Measurements from ENCODE around the gene COBL. TPM values are rescaled to one million over a fixed set of nuclear protein-coding genes. Genes with fewer than 3 reads are reported as not detected.

COBL gene
- total and polyA plus RNA-seq, 3 experiments from 2014 or later, result not detected

- Mint-ChIP-seq H3K27ac (no peak overlapping the region), H3K36me3 (no peaks in the 10 kb centered on the region), H3K9me3 (peaks cover 0 to 5% (median 0%) of the 10 kb centered on the region in 5 donors), H3K4me3 (no peak overlapping the region), H3K4me1 (peaks cover 0 to 10% (median 3%) of the 10 kb centered on the region in 3 donors), H3K27me3 (peaks cover 37 to 38% of the 10 kb centered on the region in 2 donors)
- no peaks in the 10 kb centered on the region for H3K9me3 ChIP-seq (ENCODE audit: low read length)
- POLR2A ChIA-PET, result no interaction called here
- no peaks in the 10 kb centered on the region for H3K36me3 ChIP-seq (ENCODE audit: insufficient read depth, low read length)
- no peak for DNase-seq
- H3K27me3 ChIP-seq (ENCODE audit: insufficient read depth, low read length, poor library complexity, severe bottlenecking), result no peaks in the 10 kb centered on the region
- H3K27ac ChIP-seq (ENCODE audit: low read depth, low read length), result no peak overlapping the region
- H3K4me3 ChIP-seq (ENCODE audit: low read length), result no peak overlapping the region
- H3K4me1 ChIP-seq (ENCODE audit: insufficient read depth, low read length), result no peaks in the 10 kb centered on the region
- CTCF ChIA-PET, result no interaction called here
Measured at GRCh38 chr7:51318886-51319579, 2.4 kb upstream of the COBL start.

DNA sequence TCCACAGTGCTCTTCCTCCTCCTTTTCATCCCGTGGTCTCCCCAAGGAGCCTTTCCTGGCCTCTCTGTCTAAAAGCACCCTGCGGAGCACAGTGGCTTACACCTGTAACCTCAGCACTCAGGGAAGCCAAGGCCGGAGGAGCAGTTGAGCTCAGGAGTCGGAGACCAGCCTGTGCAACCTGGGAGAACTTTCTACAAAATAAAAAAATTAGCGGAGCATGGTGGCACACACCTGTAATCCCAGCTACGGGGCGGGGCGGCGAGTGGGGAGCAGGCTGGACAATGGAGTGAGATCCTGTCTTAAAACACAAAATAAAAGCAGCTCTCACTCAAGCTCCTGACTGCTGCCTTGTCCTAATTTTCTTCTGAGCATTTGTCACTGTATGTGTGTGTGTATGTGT, 1.4 kb upstream of the COBL start:
- Histone ChIP-seq H3K27ac (ENCODE audit: low read depth, low read length) (no peak overlapping the region), H3K4me3 (ENCODE audit: low read length) (no peak overlapping the region), H3K4me1 (ENCODE audit: insufficient read depth, low read length) (no peaks in the 10 kb centered on the region), H3K27me3 (ENCODE audit: insufficient read depth, low read length, poor library complexity, severe bottlenecking) (no peaks in the 10 kb centered on the region), H3K9me3 (ENCODE audit: low read length) (no peaks in the 10 kb centered on the region), H3K36me3 (ENCODE audit: insufficient read depth, low read length) (no peaks in the 10 kb centered on the region)
- ChIA-PET CTCF (no interaction called here), POLR2A (no interaction called here)
- DNase-seq, result no peak
- no peaks in the 10 kb centered on the region for H3K36me3 Mint-ChIP-seq
- H3K27ac Mint-ChIP-seq, result no peak overlapping the region
- H3K27me3 Mint-ChIP-seq, result peaks cover 39 to 43% of the 10 kb centered on the region in 2 donors
- H3K4me1 Mint-ChIP-seq, result peaks cover 0 to 10% (median 3%) of the 10 kb centered on the region in 3 donors
- H3K4me3 Mint-ChIP-seq, result no peak overlapping the region
- peaks cover 0 to 5% (median 0%) of the 10 kb centered on the region in 5 donors for H3K9me3 Mint-ChIP-seq

- peaks cover 0 to 10% (median 3%) of the 10 kb centered on the region in 3 donors for H3K4me1 Mint-ChIP-seq
- peaks cover 41 to 43% of the 10 kb centered on the region in 2 donors for H3K27me3 Mint-ChIP-seq
- peak overlapping the region in 1 of 7 donors; percentile 15 for H3K4me3 Mint-ChIP-seq
Measured at GRCh38 chr7:51317582-51317910, 937 bp upstream of the COBL start.

DNA sequence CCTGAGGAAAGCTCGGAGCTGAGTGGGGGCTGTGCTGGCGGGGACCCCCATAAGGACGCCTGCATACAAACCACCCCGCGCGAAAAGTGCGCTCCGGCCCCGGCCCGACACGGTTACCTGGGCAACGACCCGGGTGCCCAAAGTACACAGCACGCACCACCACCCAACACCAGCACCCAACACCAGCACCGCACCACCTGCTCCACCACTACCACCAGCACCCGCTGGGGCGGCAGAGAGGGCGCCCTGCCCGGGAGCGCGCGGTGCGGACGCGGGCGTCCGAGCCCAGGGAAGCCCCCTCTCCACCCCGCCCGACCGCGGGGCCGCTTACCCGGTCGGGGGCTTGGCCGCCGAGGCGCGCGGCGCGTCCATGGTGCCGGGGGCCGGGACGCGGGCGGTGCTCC, 345 bp downstream of the COBL start:
- no peaks in the 10 kb centered on the region for H3K9me3 ChIP-seq (ENCODE audit: low read length)
- Mint-ChIP-seq H3K36me3 (no peaks in the 10 kb centered on the region), H3K4me3 (no peak overlapping the region), H3K4me1 (peaks cover 0 to 10% (median 3%) of the 10 kb centered on the region in 3 donors), H3K9me3 (peaks cover 0 to 7% (median 0%) of the 10 kb centered on the region in 5 donors), H3K27me3 (peaks cover 46% of the 10 kb centered on the region in 2 donors), H3K27ac (no peak overlapping the region)
- no peaks in the 10 kb centered on the region for H3K27me3 ChIP-seq (ENCODE audit: insufficient read depth, low read length, poor library complexity, severe bottlenecking)
- CTCF ChIA-PET, result no interaction called here
- POLR2A ChIA-PET, result no interaction called here
- no peak overlapping the region for H3K4me3 ChIP-seq (ENCODE audit: low read length)
- DNase-seq, result no peak
- no peaks in the 10 kb centered on the region for H3K36me3 ChIP-seq (ENCODE audit: insufficient read depth, low read length)
- H3K4me1 ChIP-seq (ENCODE audit: insufficient read depth, low read length), result no peaks in the 10 kb centered on the region
- H3K27ac ChIP-seq (ENCODE audit: low read depth, low read length), result no peak overlapping the region

More at GRCh38 chr7:51317582-51317910, 937 bp upstream of the COBL start:
- ChIA-PET POLR2A (no interaction called here), CTCF (no interaction called here)
- Histone ChIP-seq H3K4me1 (ENCODE audit: insufficient read depth, low read length) (no peaks in the 10 kb centered on the region), H3K27ac (ENCODE audit: low read depth, low read length) (no peak overlapping the region), H3K9me3 (ENCODE audit: low read length) (no peaks in the 10 kb centered on the region), H3K36me3 (ENCODE audit: insufficient read depth, low read length) (no peaks in the 10 kb centered on the region), H3K27me3 (ENCODE audit: insufficient read depth, low read length, poor library complexity, severe bottlenecking) (no peaks in the 10 kb centered on the region), H3K4me3 (ENCODE audit: low read length) (no peak overlapping the region)
- H3K36me3 Mint-ChIP-seq, result no peaks in the 10 kb centered on the region
- H3K27ac Mint-ChIP-seq, result no peak overlapping the region
- no peak for DNase-seq
- H3K9me3 Mint-ChIP-seq, result peaks cover 0 to 7% (median 0%) of the 10 kb centered on the region in 5 donors

DNA sequence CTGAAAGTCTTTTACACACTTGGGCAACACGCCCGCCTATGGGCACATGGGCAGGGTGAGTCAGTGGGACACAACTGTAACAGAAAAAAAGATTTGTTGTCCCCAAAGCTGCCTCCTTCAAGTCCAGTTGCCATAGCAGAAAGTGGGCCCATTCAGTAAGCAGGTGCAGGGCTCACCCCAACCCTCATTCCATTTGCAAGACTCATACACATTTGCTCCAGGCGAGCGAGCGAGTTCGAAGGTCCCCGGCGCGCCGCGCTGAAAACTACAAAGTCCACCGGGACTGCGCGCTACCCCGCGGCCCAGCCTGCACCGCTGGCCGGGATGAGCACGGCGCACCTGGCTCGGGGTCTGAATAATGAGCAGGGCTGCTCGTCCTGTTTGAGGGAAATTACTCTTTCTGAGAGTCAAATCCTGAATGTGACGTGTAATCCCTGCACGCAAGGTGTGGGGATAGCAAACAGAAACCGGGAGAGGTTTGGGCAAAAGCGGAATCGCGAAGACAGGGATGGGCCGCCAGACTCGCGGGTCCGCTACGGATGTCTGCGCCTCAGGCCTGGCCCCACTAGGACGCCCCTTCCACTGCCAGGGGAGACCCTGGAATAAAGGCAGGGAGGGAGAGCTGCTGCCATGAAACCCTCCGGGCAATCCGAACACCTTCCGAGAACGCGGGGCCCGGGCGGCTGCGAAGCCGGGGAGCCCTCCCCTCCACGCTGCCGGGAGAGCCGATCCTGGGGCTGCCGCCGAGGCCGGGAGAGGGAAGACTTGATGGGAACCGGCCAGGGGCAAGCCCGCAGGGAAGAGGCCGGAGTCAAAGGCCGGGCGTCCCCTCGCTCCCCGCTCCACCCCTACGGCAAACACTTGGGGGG, 982 bp downstream of the COBL start:
- peaks cover 46 to 47% of the 10 kb centered on the region in 2 donors for H3K27me3 Mint-ChIP-seq
- no peaks in the 10 kb centered on the region for H3K4me1 ChIP-seq (ENCODE audit: insufficient read depth, low read length)
- no peak overlapping the region for H3K27ac Mint-ChIP-seq
- H3K9me3 Mint-ChIP-seq, result peaks cover 0 to 7% (median 0%) of the 10 kb centered on the region in 5 donors
- H3K9me3 ChIP-seq (ENCODE audit: low read length), result no peaks in the 10 kb centered on the region
- H3K4me1 Mint-ChIP-seq, result peaks cover 0 to 10% (median 3%) of the 10 kb centered on the region in 3 donors
- no peaks in the 10 kb centered on the region for H3K36me3 Mint-ChIP-seq
- H3K27me3 ChIP-seq (ENCODE audit: insufficient read depth, low read length, poor library complexity, severe bottlenecking), result no peaks in the 10 kb centered on the region
- no peak for DNase-seq
- H3K27ac ChIP-seq (ENCODE audit: low read depth, low read length), result no peak overlapping the region
- no peaks in the 10 kb centered on the region for H3K36me3 ChIP-seq (ENCODE audit: insufficient read depth, low read length)
- ChIA-PET CTCF (no interaction called here), POLR2A (no interaction called here)
- peak overlapping the region in 3 of 7 donors; percentile 11 to 51 (median 22) for H3K4me3 Mint-ChIP-seq
- no peak overlapping the region for H3K4me3 ChIP-seq (ENCODE audit: low read length)

DNA sequence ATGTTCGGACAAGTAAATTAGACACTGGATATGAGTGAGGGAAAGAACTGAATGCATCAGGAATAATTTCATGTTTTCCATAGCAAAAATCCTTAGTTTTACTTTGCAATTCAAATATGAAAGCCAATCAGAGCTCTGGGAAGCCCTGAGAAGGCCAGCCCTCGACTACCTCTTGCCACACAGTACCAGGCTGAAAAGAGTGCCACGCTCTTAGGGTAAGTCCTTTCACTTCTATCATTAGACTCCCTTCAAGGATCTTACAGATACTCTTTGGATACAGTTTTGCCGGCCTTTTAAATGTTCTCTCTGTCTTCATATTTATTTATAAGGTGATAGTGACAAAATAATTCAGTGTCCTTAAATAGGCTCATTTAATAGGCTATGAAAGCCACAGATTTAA, 1.9 kb downstream of the COBL start:
- H3K4me1 ChIP-seq (ENCODE audit: insufficient read depth, low read length), result no peaks in the 10 kb centered on the region
- H3K9me3 Mint-ChIP-seq, result peaks cover 0 to 7% (median 0%) of the 10 kb centered on the region in 5 donors
- POLR2A ChIA-PET, result no interaction called here
- H3K27ac ChIP-seq (ENCODE audit: low read depth, low read length), result no peak overlapping the region
- CTCF ChIA-PET, result no interaction called here
- no peaks in the 10 kb centered on the region for H3K9me3 ChIP-seq (ENCODE audit: low read length)
- H3K4me1 Mint-ChIP-seq, result peaks cover 0 to 10% (median 3%) of the 10 kb centered on the region in 3 donors
- no peaks in the 10 kb centered on the region for H3K27me3 ChIP-seq (ENCODE audit: insufficient read depth, low read length, poor library complexity, severe bottlenecking)
- H3K4me3 Mint-ChIP-seq, result no peak overlapping the region
- H3K27ac Mint-ChIP-seq, result no peak overlapping the region
- H3K27me3 Mint-ChIP-seq, result peaks cover 45 to 47% of the 10 kb centered on the region in 2 donors
- H3K4me3 ChIP-seq (ENCODE audit: low read length), result no peak overlapping the region
- H3K36me3 Mint-ChIP-seq, result no peaks in the 10 kb centered on the region
- no peak for DNase-seq
- H3K36me3 ChIP-seq (ENCODE audit: insufficient read depth, low read length), result no peaks in the 10 kb centered on the region

DNA sequence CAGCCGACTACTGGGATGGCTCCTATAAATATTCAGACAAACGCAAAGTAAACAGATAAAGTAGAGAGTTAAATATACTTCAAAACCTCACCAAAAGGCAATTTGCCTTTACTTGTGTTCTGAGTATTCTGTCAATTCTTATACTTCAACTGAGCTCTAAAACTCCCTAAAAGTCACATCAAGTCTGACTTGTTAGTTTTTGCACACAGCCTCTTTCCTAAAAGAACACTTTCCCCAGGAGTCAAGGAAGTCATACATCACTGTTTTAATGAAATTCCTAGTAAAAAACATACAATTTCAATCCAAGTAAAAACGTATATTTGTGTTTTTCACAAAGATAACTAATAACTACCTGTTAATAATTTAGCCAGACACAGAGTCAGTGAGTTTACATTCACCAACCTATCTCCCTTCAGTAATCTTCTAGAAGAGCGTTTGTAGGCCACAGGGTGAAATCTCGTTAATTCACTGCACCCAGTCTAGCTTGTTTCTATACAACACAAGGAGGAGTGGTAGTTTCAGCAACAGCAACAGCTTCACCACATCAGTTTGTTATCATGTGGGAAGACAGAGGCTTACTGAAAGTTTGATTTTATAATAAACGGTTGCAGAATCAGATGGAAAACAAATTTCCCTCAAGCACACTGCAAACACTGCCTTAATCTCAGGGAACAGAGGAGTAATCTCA, 2.7 kb downstream of the COBL start:
- no peaks in the 10 kb centered on the region for H3K4me1 ChIP-seq (ENCODE audit: insufficient read depth, low read length)
- ChIA-PET CTCF (no interaction called here), POLR2A (no interaction called here)
- H3K27me3 ChIP-seq (ENCODE audit: insufficient read depth, low read length, poor library complexity, severe bottlenecking), result no peaks in the 10 kb centered on the region
- H3K27ac Mint-ChIP-seq, result no peak overlapping the region
- H3K27ac ChIP-seq (ENCODE audit: low read depth, low read length), result no peak overlapping the region
- H3K4me3 Mint-ChIP-seq, result no peak overlapping the region
- H3K4me1 Mint-ChIP-seq, result peaks cover 0 to 10% (median 3%) of the 10 kb centered on the region in 3 donors
- no peaks in the 10 kb centered on the region for H3K9me3 ChIP-seq (ENCODE audit: low read length)
- no peaks in the 10 kb centered on the region for H3K36me3 Mint-ChIP-seq
- H3K36me3 ChIP-seq (ENCODE audit: insufficient read depth, low read length), result no peaks in the 10 kb centered on the region
- peaks cover 39 to 43% of the 10 kb centered on the region in 2 donors for H3K27me3 Mint-ChIP-seq
- H3K4me3 ChIP-seq (ENCODE audit: low read length), result no peak overlapping the region
- DNase-seq, result no peak
- H3K9me3 Mint-ChIP-seq, result peaks cover 0 to 6% (median 0%) of the 10 kb centered on the region in 5 donors
